OCI-LY7 (cell line): ENCODE data around the gene CNTN2. TPM values are rescaled to one million over a fixed set of nuclear protein-coding genes. Genes with fewer than 3 reads are reported as not detected.

Experiments used
- BruUV-seq: library from RNA; stranded (reverse); fragments of 400-500 nt; replicated peaks from 2 replicates; lab custom pipeline; 2021; lab: Mats Ljungman, UMichigan
- CTCF ChIA-PET: fragments of 300-600 bp; sonication (Branson Sonifier 250); formaldehyde crosslinking; loops from one replicate; lab custom pipeline; 2022; ENCODE audit warnings: antibody characterized with exemption; ENCODE audit not compliant: unreplicated experiment; lab: Charles Lee
- POLR2A ChIA-PET: fragments of 300-600 bp; sonication (Branson Sonifier 250); formaldehyde crosslinking; loops from one replicate; lab custom pipeline; 2022; ENCODE audit warnings: antibody characterized with exemption; lab: Charles Lee
- DNase-seq: peaks from one replicate; pipeline ENCODE4 v3.0.0-alpha.2; 2015; ENCODE audit warnings: low spot score
- H2AFZ ChIP-seq: fragments of 200-600 bp; sonication (generic), shearing (Covaris generic); 2 replicates; pipeline ENCODE4 v1.6.1; 2014; ENCODE audit warnings: mild to moderate bottlenecking, antibody characterized with exemption, low read length, moderate library complexity
- H3K27ac ChIP-seq: fragments of 200-600 bp; sonication (generic); 2 replicates; pipeline ENCODE4 v1.5.1; 2014; ENCODE audit warnings: mixed run types, low read depth, mild to moderate bottlenecking, moderate library complexity, low read length, inconsistent platforms; ENCODE audit not compliant: poor library complexity, severe bottlenecking
- H3K36me3 ChIP-seq: fragments of 200-600 bp; sonication (generic); 2 replicates; pipeline ENCODE4 v1.6.1; 2014; ENCODE audit warnings: mild to moderate bottlenecking, antibody characterized with exemption, low read length, moderate library complexity, mixed read lengths; ENCODE audit not compliant: insufficient read depth
- H3K4me1 ChIP-seq: fragments of 200-600 bp; sonication (generic); 2 replicates; pipeline ENCODE4 v1.5.1; 2014; ENCODE audit warnings: mild to moderate bottlenecking, low read length; ENCODE audit not compliant: insufficient read depth, poor library complexity, severe bottlenecking
- H3K4me2 ChIP-seq: fragments of 200-600 bp; sonication (generic); 2 replicates; pipeline ENCODE4 v1.6.1; 2014; ENCODE audit warnings: mild to moderate bottlenecking, low read length
- H3K4me3 ChIP-seq: fragments of 200-600 bp; sonication (generic); 2 replicates; pipeline ENCODE4 v1.5.1; 2014; ENCODE audit warnings: mild to moderate bottlenecking, low read depth, low read length; ENCODE audit not compliant: poor library complexity, severe bottlenecking
- H3K79me2 ChIP-seq: fragments of 200-600 bp; sonication (generic); 2 replicates; pipeline ENCODE4 v1.6.1; 2016; ENCODE audit warnings: low read depth, mild to moderate bottlenecking, low read length, moderate library complexity, mixed read lengths; ENCODE audit not compliant: insufficient read depth
- H3K9me2 ChIP-seq: fragments of 200-600 bp; sonication (generic); 2 replicates; pipeline ENCODE4 v1.6.1; 2016; ENCODE audit warnings: mild to moderate bottlenecking, low read length, mixed read lengths; ENCODE audit not compliant: insufficient read depth
- H3K9me3 ChIP-seq: fragments of 200-600 bp; sonication (generic); 2 replicates; pipeline ENCODE4 v1.6.1; 2014; ENCODE audit warnings: mild to moderate bottlenecking, mixed run types, low read length, mixed read lengths
- H4K20me1 ChIP-seq: fragments of 200-600 bp; sonication (generic); 2 replicates; pipeline ENCODE4 v1.6.1; 2014; ENCODE audit warnings: mild to moderate bottlenecking, antibody characterized with exemption, low read length, moderate library complexity, mixed read lengths; ENCODE audit not compliant: insufficient read depth
- CTCF ChIP-seq: fragments of 200-600 bp; sonication (generic); conservative IDR thresholded peaks from 2 replicates; pipeline ENCODE4 v1.5.1; 2014; ENCODE audit warnings: mild to moderate bottlenecking, antibody characterized with exemption, low read length, moderate library complexity, mixed read lengths
- EZH2phosphoT487 ChIP-seq: fragments of 200-600 bp; sonication (generic); IDR thresholded peaks from 2 replicates; pipeline ENCODE4 v1.6.1; 2018; ENCODE audit warnings: low read depth, borderline replicate concordance, mild to moderate bottlenecking, mixed run types, antibody characterized with exemption, low read length, moderate library complexity, mixed read lengths
- intact Hi-C: fragments of 100-400 bp; cut with micrococcal nuclease; formaldehyde crosslinking; loops from one replicate; pipeline ENCODE4 v1.10.0; 2022; ENCODE audit not compliant: unreplicated experiment
- total RNA-seq, 2 experiments: library from RNA; depleted of rRNA in 1 of 2; stranded (reverse); fragments of >200 nt in 1 of 2; shearing (Covaris generic) in 1 of 2; gene quantifications; 2 replicates each; pipeline ENCODE4 v1.2.3, GENCODE V29; 2014 to 2022

Gene CNTN2
- total RNA-seq, 2 experiments from 2014 or later: not detected

GRCh38 chr1:205077158-205077933 is 34.3 kb downstream of the CNTN2 start:
- H3K9me3 ChIP-seq: no peaks in the 10 kb centered on the region
- DNase-seq: no peak
- ChIA-PET CTCF (no interaction called here), POLR2A (interaction anchor here (0.6 kb wide), 2 partner anchors 32 to 48 kb away, joined by 5 to 10 read pairs; no protein-coding TSS in a partner anchor)
- TF ChIP-seq EZH2phosphoT487 (no peak), CTCF (no peak)
- BruUV-seq: no TSS peak
- no peak overlapping the region for H2AFZ ChIP-seq
- H3K79me2 ChIP-seq: no peaks in the 10 kb centered on the region
- H3K27ac ChIP-seq: no peak overlapping the region
- H3K4me1 ChIP-seq: no peaks in the 10 kb centered on the region
- H4K20me1 ChIP-seq: no peaks in the 10 kb centered on the region
- H3K4me2 ChIP-seq: no peak overlapping the region
- H3K36me3 ChIP-seq: no peaks in the 10 kb centered on the region
- intact Hi-C loops: no loop called here
- H3K9me2 ChIP-seq: no peaks in the 10 kb centered on the region
- H3K4me3 ChIP-seq: no peak overlapping the region

GRCh38 chr1:205077934-205078311 is 34.9 kb downstream of the CNTN2 start:
- Histone ChIP-seq H3K36me3 (no peaks in the 10 kb centered on the region), H3K27ac (no peak overlapping the region), H3K9me3 (no peaks in the 10 kb centered on the region), H3K79me2 (no peaks in the 10 kb centered on the region), H4K20me1 (no peaks in the 10 kb centered on the region), H3K4me1 (no peaks in the 10 kb centered on the region), H3K4me3 (no peak overlapping the region), H3K9me2 (no peaks in the 10 kb centered on the region), H2AFZ (no peak overlapping the region), H3K4me2 (no peak overlapping the region)
- TF ChIP-seq EZH2phosphoT487 (no peak), CTCF (no peak)
- intact Hi-C loops: no loop called here
- ChIA-PET POLR2A (no interaction called here), CTCF (no interaction called here)
- DNase-seq: no peak
- BruUV-seq: no TSS peak

GRCh38 chr1:205082431-205082830 is 39.4 kb downstream of the CNTN2 start:
- Histone ChIP-seq H3K79me2 (no peaks in the 10 kb centered on the region), H3K9me2 (no peaks in the 10 kb centered on the region), H3K4me1 (no peaks in the 10 kb centered on the region), H3K36me3 (peaks cover 30% of the 10 kb centered on the region; the same call in 1 of the 2 replicates), H2AFZ (no peak overlapping the region), H3K4me3 (no peak overlapping the region), H3K27ac (no peak overlapping the region), H4K20me1 (no peaks in the 10 kb centered on the region), H3K4me2 (no peak overlapping the region), H3K9me3 (no peaks in the 10 kb centered on the region)
- POLR2A ChIA-PET: no interaction called here
- intact Hi-C loops: no loop called here
- CTCF ChIA-PET: no interaction called here
- no peak for DNase-seq
- no TSS peak for BruUV-seq
- no peak for TF ChIP-seq CTCF
- TF ChIP-seq EZH2phosphoT487: no peak
